HCT116 (cell line): Measurements from ENCODE around the gene FXYD2. TPM values are rescaled to one million over a fixed set of nuclear protein-coding genes. Genes with fewer than 3 reads are reported as not detected.

ENCODE experiments used
- ATAC-seq: fragments of 200-7000 bp; cut with Tn5 transposase; 2 replicates; pipeline ENCODE4 v1.9.1; 2020; ENCODE audit warnings: mild to moderate bottlenecking, moderate library complexity
- BruUV-seq: library from RNA; stranded (reverse); fragments of 400-500 nt; replicated peaks from 2 replicates; lab custom pipeline; 2021; lab: Mats Ljungman, UMichigan
- CTCF ChIA-PET: fragments of 300-600 bp; sonication (Branson Sonifier 250); formaldehyde crosslinking; loops from one replicate; lab custom pipeline; 2021; ENCODE audit warnings: antibody characterized with exemption; lab: Charles Lee
- POLR2A ChIA-PET: fragments of 300-600, 350-600 bp; sonication (Branson Sonifier 250); formaldehyde crosslinking; loops from one replicate; lab custom pipeline; 2021; ENCODE audit warnings: antibody characterized with exemption; lab: Charles Lee
- RAD21 ChIA-PET, 2 experiments: fragments of 300-600 bp; sonication (Branson Sonifier 250); formaldehyde crosslinking; loops; one replicate each; lab custom pipeline; 2023; ENCODE audit warnings: low total read pairs in 2 of 2; ENCODE audit not compliant: uncharacterized antibody in 2 of 2, unreplicated experiment in 2 of 2, low non-redundant PET in 1 of 2; lab: Charles Lee
- DNase-seq: peaks from one replicate; pipeline ENCODE4 v3.0.0-alpha.2; 2010; ENCODE audit warnings: low read depth, low spot score
- H2AFZ ChIP-seq: fragments of 200-600 bp; shearing (Covaris generic), sonication (generic); 2 replicates; pipeline ENCODE4 v1.6.1; 2017; ENCODE audit warnings: low read depth, mixed run types, mixed read lengths, antibody characterized with exemption, low read length; ENCODE audit not compliant: poor library complexity, severe bottlenecking
- H3K27ac ChIP-seq: 2 replicates; pipeline ENCODE4 v1.5.1; 2012; ENCODE audit warnings: low read depth, low read length
- H3K27me3 ChIP-seq: fragments of 200-600 bp; sonication (generic); 2 replicates; pipeline ENCODE4 v1.6.1; 2016; ENCODE audit warnings: mixed run types, low read length, mixed read lengths; ENCODE audit not compliant: insufficient read depth
- H3K36me3 ChIP-seq, 2 experiments: fragments of 200-500 bp in 1 of 2; fragments of 200-600 bp in 1 of 2; sonication (Bioruptor generic) in 1 of 2; sonication (generic) in 1 of 2; 2 replicates each; pipeline versions ENCODE4 v1.5.1 to v1.6.1; 2014 to 2016; ENCODE audit warnings: low read length in 2 of 2, inconsistent platforms in 1 of 2, mixed read lengths in 1 of 2, mixed run types in 1 of 2; ENCODE audit not compliant: insufficient read depth in 2 of 2, control insufficient read depth in 1 of 2
- H3K4me1 ChIP-seq, 2 experiments: fragments of 200-600 bp in 1 of 2; sonication (generic) in 1 of 2; 2 replicates each; pipeline versions ENCODE4 v1.5.1 to v1.6.1; 2012 to 2017; ENCODE audit warnings: low read length in 2 of 2, inconsistent platforms in 1 of 2, mild to moderate bottlenecking in 1 of 2, mixed read lengths in 1 of 2, mixed run types in 1 of 2, moderate library complexity in 1 of 2; ENCODE audit not compliant: insufficient read depth in 2 of 2, control insufficient read depth in 1 of 2
- H3K4me2 ChIP-seq: fragments of 200-600 bp; sonication (generic); 2 replicates; pipeline ENCODE4 v1.6.1; 2017; ENCODE audit warnings: mixed run types, low read length, mixed read lengths
- H3K4me3 ChIP-seq, 2 experiments: fragments of 200-600 bp in 1 of 2; sonication (generic) in 1 of 2; replicated peaks in 1 of 2; 2 replicates each; pipeline ENCODE4 v1.5.1; 2011 to 2016; ENCODE audit warnings: low read length in 2 of 2, control low read depth in 1 of 2, low read depth in 1 of 2, mild to moderate bottlenecking in 1 of 2, mixed read lengths in 1 of 2, mixed run types in 1 of 2
- H3K79me2 ChIP-seq: fragments of 200-600 bp; sonication (generic); 2 replicates; pipeline ENCODE4 v1.6.1; 2017; ENCODE audit warnings: mild to moderate bottlenecking, mixed run types, low read length, moderate library complexity, mixed read lengths; ENCODE audit not compliant: insufficient read depth
- H3K9ac ChIP-seq: fragments of 200-600 bp; sonication (generic); 2 replicates; pipeline ENCODE4 v1.6.1; 2016; ENCODE audit warnings: low read length, mixed read lengths
- H3K9me2 ChIP-seq: fragments of 200-600 bp; sonication (generic), shearing (Covaris generic); 2 replicates; pipeline ENCODE4 v1.6.1; 2017; ENCODE audit warnings: mixed run types, mild to moderate bottlenecking, moderate library complexity; ENCODE audit not compliant: insufficient read depth
- H3K9me3 ChIP-seq, 2 experiments: fragments of 200-500 bp in 1 of 2; fragments of 200-600 bp in 1 of 2; sonication (Bioruptor generic) in 1 of 2; sonication (generic) in 1 of 2; 2 replicates each; pipeline ENCODE4 v1.6.1; 2014 to 2017; ENCODE audit warnings: low read length in 2 of 2, mixed read lengths in 2 of 2, inconsistent platforms in 1 of 2, low read depth in 1 of 2, mild to moderate bottlenecking in 1 of 2, mixed run types in 1 of 2, moderate library complexity in 1 of 2; ENCODE audit not compliant: control insufficient read depth in 1 of 2, insufficient read depth in 1 of 2
- H4K20me1 ChIP-seq: fragments of 200-600 bp; sonication (generic), shearing (Covaris generic); 2 replicates; pipeline ENCODE4 v1.6.1; 2017; ENCODE audit warnings: mixed run types, mild to moderate bottlenecking, moderate library complexity; ENCODE audit not compliant: insufficient read depth
- ATF3 ChIP-seq: IDR thresholded peaks from 2 replicates; pipeline ENCODE4 v1.6.1; 2012
- CBX3 ChIP-seq: IDR thresholded peaks from 2 replicates; pipeline ENCODE4 v1.6.1; 2012; ENCODE audit warnings: low read depth
- CEBPB ChIP-seq: IDR thresholded peaks from 2 replicates; pipeline ENCODE4 v1.6.1; 2012; ENCODE audit warnings: low read depth
- ELF1 ChIP-seq: IDR thresholded peaks from 2 replicates; pipeline ENCODE4 v1.6.1; 2012; ENCODE audit warnings: low read depth, borderline replicate concordance
- EZH2 ChIP-seq: fragments of 200-600 bp; sonication (generic); IDR thresholded peaks from 2 replicates; pipeline ENCODE4 v1.6.1; 2017; ENCODE audit warnings: antibody characterized with exemption, mixed run types
- EZH2phosphoT487 ChIP-seq: fragments of 200-600 bp; IDR thresholded peaks from 2 replicates; pipeline ENCODE4 v1.6.1; 2018; ENCODE audit warnings: antibody characterized with exemption, borderline replicate concordance
- FOSL1 ChIP-seq: IDR thresholded peaks from 2 replicates; pipeline ENCODE4 v1.6.1; 2012; ENCODE audit warnings: low read depth
- JUND ChIP-seq: IDR thresholded peaks from 2 replicates; pipeline ENCODE4 v1.6.1; 2012
- MAX ChIP-seq: IDR thresholded peaks from 2 replicates; pipeline ENCODE4 v1.6.1; 2012
- RAD21 ChIP-seq: IDR thresholded peaks from 2 replicates; pipeline ENCODE4 v1.6.1; 2012; ENCODE audit warnings: low read depth, mild to moderate bottlenecking
- REST ChIP-seq: IDR thresholded peaks from 2 replicates; pipeline ENCODE4 v1.6.1; 2012; ENCODE audit warnings: low read depth
- SIN3A ChIP-seq: IDR thresholded peaks from 2 replicates; pipeline ENCODE4 v1.6.1; 2012; ENCODE audit warnings: low read depth
- SRF ChIP-seq: IDR thresholded peaks from 2 replicates; pipeline ENCODE4 v1.6.1; 2012; ENCODE audit warnings: low read depth
- ZBTB33 ChIP-seq: IDR thresholded peaks from 2 replicates; pipeline ENCODE4 v1.6.1; 2011; ENCODE audit warnings: mild to moderate bottlenecking, low read length, moderate library complexity; ENCODE audit not compliant: insufficient replicate concordance; ENCODE audit errors: extremely low read depth
- ZFX ChIP-seq: fragments of 450-650 bp; IDR thresholded peaks from 2 replicates; pipeline ENCODE4 v1.6.1; 2017
- ZNF274 ChIP-seq: fragments of 200-500 bp; sonication (Bioruptor generic); IDR thresholded peaks from 2 replicates; pipeline ENCODE4 v1.6.1; 2014; ENCODE audit warnings: mild to moderate bottlenecking, low read depth, low read length, inconsistent platforms
- intact Hi-C: fragments of 100-400 bp; cut with micrococcal nuclease; formaldehyde crosslinking; loops from 2 replicates; pipeline ENCODE4 v1.10.0; 2022
- total RNA-seq: library from RNA; stranded (reverse); gene quantifications from one replicate; pipeline ENCODE4 v1.2.1, GENCODE V29; 2021; ENCODE audit not compliant: unreplicated experiment

FXYD2 gene
- total RNA-seq, 1 experiment from 2014 or later: 0.52 TPM

- no peak for ATAC-seq
- H3K4me3 ChIP-seq: no peak overlapping the region
- no peaks in the 10 kb centered on the region for H4K20me1 ChIP-seq
- no peak overlapping the region for H3K4me2 ChIP-seq
- BruUV-seq: no TSS peak
- H3K9me2 ChIP-seq: no peaks in the 10 kb centered on the region
- POLR2A ChIA-PET: no interaction called here
- H3K9ac ChIP-seq: no peak overlapping the region
- no peak overlapping the region for H3K27ac ChIP-seq
- H3K9me3 ChIP-seq: peaks cover 0 to 13% of the 10 kb centered on the region in 2 experiments; a peak in 1 of 4 replicates
- no peaks in the 10 kb centered on the region for H3K79me2 ChIP-seq
- no peaks in the 10 kb centered on the region for H3K36me3 ChIP-seq
- RAD21 ChIA-PET: no interaction called here
- no peaks in the 10 kb centered on the region for H3K27me3 ChIP-seq
- H3K4me1 ChIP-seq: no peaks in the 10 kb centered on the region
- no peak overlapping the region for H2AFZ ChIP-seq
- intact Hi-C loops: no loop called here
- no peak for DNase-seq
- TF ChIP-seq REST (no peak), ZBTB33 (no peak), EZH2 (no peak), FOSL1 (no peak), MAX (no peak), JUND (no peak), EZH2phosphoT487 (no peak), CEBPB (no peak), RAD21 (no peak), CBX3 (no peak), SRF (no peak), ELF1 (no peak), ZFX (no peak), SIN3A (no peak), ZNF274 (no peak), ATF3 (no peak)
- TF ChIP-seq, all 23 proteins: peak for 0
- CTCF ChIA-PET: no interaction called here
Observed at GRCh38 chr11:117849781-117850414, 25.4 kb upstream of the FXYD2 start.
